ENCODE results near the gene BORCS6. TPM values are rescaled to one million over a fixed set of nuclear protein-coding genes. Genes with fewer than 3 reads are reported as not detected.

BORCS6 gene
- total and polyA plus RNA-seq, 2 of the 13 experiments (the other 11 are each of a cell fraction or from before 2014, with no cell fraction given): 2.0 to 5.1 TPM

GRCh38 chr17:8186787-8187516 is 3.0 kb downstream of the BORCS6 start (continued):
- TF ChIP-seq ZNF18 (CRISPR knock-in tag; IDR thresholded peaks at IDR 0.05; ENCODE audit: insufficient replicate concordance) (peak; percentile 26), ZNF143 (CRISPR knock-in tag; IDR thresholded peaks at IDR 0.05) (peak; percentile 57; the same call in 1 of the 2 replicates), ZGPAT (CRISPR knock-in tag; IDR thresholded peaks at IDR 0.05) (peak; percentile 54; the same call in 1 of the 2 replicates), HOXA5 (CRISPR knock-in tag; IDR thresholded peaks at IDR 0.05) (peak; percentile 39; the same call in 1 of the 2 replicates), ZNF740 (CRISPR knock-in tag; IDR thresholded peaks at IDR 0.05) (peak; percentile 77; the same call in 1 of the 2 replicates), TBP (CRISPR knock-in tag; IDR thresholded peaks at IDR 0.05) (peak; percentile 70; the same call in 1 of the 2 replicates), ZKSCAN8 (CRISPR knock-in tag; IDR thresholded peaks at IDR 0.05; ENCODE audit: borderline replicate concordance) (peak; percentile 88), ZMAT3 (CRISPR knock-in tag; conservative IDR thresholded peaks at IDR 0.05) (peak; percentile 88; the same call in 1 of the 2 replicates), NFKB2 (CRISPR knock-in tag; IDR thresholded peaks at IDR 0.05; ENCODE audit: borderline replicate concordance) (0 out of 2 replicates have a peak, but pooled peaks have one; percentile 66), ZNF367 (CRISPR knock-in tag; IDR thresholded peaks at IDR 0.05; ENCODE audit: borderline replicate concordance) (no peak), ASH2L (IDR thresholded peaks at IDR 0.05; ENCODE audit: insufficient read length, low read depth, low read length) (peak; percentile 17), REPIN1 (CRISPR knock-in tag; IDR thresholded peaks at IDR 0.05; ENCODE audit: borderline replicate concordance, low read depth) (0 out of 2 replicates have a peak, but pooled peaks have one; percentile 46), ZNF275 (CRISPR knock-in tag; IDR thresholded peaks at IDR 0.05; ENCODE audit: borderline replicate concordance) (peak; percentile 84; the same call in 1 of the 2 replicates), CEBPB (IDR thresholded peaks at IDR 0.05; ENCODE audit: borderline replicate concordance, low read depth, low read length) (no peak), ZNF329 (CRISPR knock-in tag; IDR thresholded peaks at IDR 0.05; ENCODE audit: low read depth) (peak; percentile 58; the same call in 1 of the 2 replicates), ZNF503 (CRISPR knock-in tag; IDR thresholded peaks at IDR 0.05) (peak; percentile 79), POLR2A (IDR thresholded peaks at IDR 0.05; ENCODE audit: insufficient read depth in 1 of 2, low read depth in 2 of 2, low read length in 2 of 2) (no peak), MAFF (IDR thresholded peaks at IDR 0.05; ENCODE audit: low read depth, low read length) (0 out of 2 replicates have a peak, but pooled peaks have one; percentile 0), ZNF704 (CRISPR knock-in tag; IDR thresholded peaks at IDR 0.05; ENCODE audit: borderline replicate concordance) (peak; percentile 64; the same call in 1 of the 2 replicates), SALL2 (CRISPR knock-in tag; IDR thresholded peaks at IDR 0.05) (peak; percentile 21)

Data from HepG2 (cell line).